WTC11 (cell line): ENCODE results near the gene AMOTL1.

Experiments
- CREM ChIP-seq: sonication (generic); formaldehyde crosslinking; IDR thresholded peaks from 2 replicates; pipeline ENCODE4 v1.8.1; 2022; ENCODE audit warnings: mild to moderate bottlenecking, missing genetic modification reagents, moderate library complexity
- GABPB1 ChIP-seq: sonication (generic); formaldehyde crosslinking; IDR thresholded peaks from 2 replicates; pipeline ENCODE4 v1.8.1; 2023; ENCODE audit warnings: mild to moderate bottlenecking, missing genetic modification reagents
- JUN ChIP-seq: sonication (generic); formaldehyde crosslinking; IDR thresholded peaks from 2 replicates; pipeline ENCODE4 v1.8.0; 2023; ENCODE audit warnings: mild to moderate bottlenecking, missing genetic modification reagents
- KAT7 ChIP-seq: sonication (generic); formaldehyde crosslinking; IDR thresholded peaks from 2 replicates; pipeline ENCODE4 v1.8.1; 2023; ENCODE audit warnings: missing genetic modification reagents, mild to moderate bottlenecking, borderline replicate concordance
- RORB ChIP-seq: fragments of 250-450 bp; sonication (Bioruptor Pico); IDR thresholded peaks from 2 replicates; pipeline ENCODE4 v1.9.0; 2021; ENCODE audit warnings: mild to moderate bottlenecking
- TCF7 ChIP-seq: sonication (generic); formaldehyde crosslinking; IDR thresholded peaks from 2 replicates; pipeline ENCODE4 v1.8.0; 2022; ENCODE audit warnings: mild to moderate bottlenecking, low read depth, missing genetic modification reagents, moderate library complexity
- TEAD4 ChIP-seq: sonication (generic); formaldehyde crosslinking; IDR thresholded peaks from 2 replicates; pipeline ENCODE4 v1.8.0; 2022; ENCODE audit warnings: mild to moderate bottlenecking, missing genetic modification reagents
- USF1 ChIP-seq: sonication (generic); formaldehyde crosslinking; IDR thresholded peaks from 2 replicates; pipeline ENCODE4 v1.8.0; 2022; ENCODE audit warnings: mild to moderate bottlenecking, missing genetic modification reagents
- USF2 ChIP-seq: sonication (generic); formaldehyde crosslinking; IDR thresholded peaks from 2 replicates; pipeline ENCODE4 v1.8.1; 2023; ENCODE audit warnings: mild to moderate bottlenecking, missing genetic modification reagents, moderate library complexity
- TF ChIP-seq, protein P1 (sequence below): fragments of 250-450 bp; sonication (Bioruptor Pico); conservative IDR thresholded peaks from 2 replicates; pipeline ENCODE4 v1.9.0; 2021; ENCODE audit warnings: mild to moderate bottlenecking
- TF ChIP-seq, protein P2 (sequence below): sonication (generic); formaldehyde crosslinking; IDR thresholded peaks from 2 replicates; pipeline ENCODE4 v1.8.0; 2022; ENCODE audit warnings: mild to moderate bottlenecking, missing genetic modification reagents
- TF ChIP-seq, protein P3 (sequence below): fragments of 200-600 bp; IDR thresholded peaks from 2 replicates; pipeline ENCODE4 v1.8.0; 2022; ENCODE audit warnings: antibody characterized with exemption
- TF ChIP-seq, protein P4 (sequence below): sonication (generic); formaldehyde crosslinking; IDR thresholded peaks from 2 replicates; pipeline ENCODE4 v1.8.1; 2023; ENCODE audit warnings: mild to moderate bottlenecking, missing genetic modification reagents, borderline replicate concordance

DNA sequence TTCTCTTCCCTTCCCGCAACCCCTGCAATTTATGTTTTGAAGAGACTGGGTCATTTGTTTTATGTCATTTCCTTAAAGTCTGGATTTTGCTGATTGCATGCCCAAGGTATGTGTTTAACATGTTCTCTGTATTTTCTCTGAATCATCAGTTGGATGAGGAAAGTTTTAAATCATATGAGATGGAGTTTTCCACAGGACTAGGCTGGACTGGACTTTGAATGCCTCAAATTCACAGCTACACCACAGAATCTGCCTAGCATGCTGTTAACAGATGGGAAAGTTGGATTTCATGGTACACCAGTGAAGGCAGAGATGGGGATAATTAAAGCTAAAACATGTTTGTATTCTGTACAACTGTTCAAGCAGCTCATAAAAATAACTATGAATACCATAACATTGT lies 142.6 kb downstream of the AMOTL1 start:
- TF ChIP-seq, protein P1, sequence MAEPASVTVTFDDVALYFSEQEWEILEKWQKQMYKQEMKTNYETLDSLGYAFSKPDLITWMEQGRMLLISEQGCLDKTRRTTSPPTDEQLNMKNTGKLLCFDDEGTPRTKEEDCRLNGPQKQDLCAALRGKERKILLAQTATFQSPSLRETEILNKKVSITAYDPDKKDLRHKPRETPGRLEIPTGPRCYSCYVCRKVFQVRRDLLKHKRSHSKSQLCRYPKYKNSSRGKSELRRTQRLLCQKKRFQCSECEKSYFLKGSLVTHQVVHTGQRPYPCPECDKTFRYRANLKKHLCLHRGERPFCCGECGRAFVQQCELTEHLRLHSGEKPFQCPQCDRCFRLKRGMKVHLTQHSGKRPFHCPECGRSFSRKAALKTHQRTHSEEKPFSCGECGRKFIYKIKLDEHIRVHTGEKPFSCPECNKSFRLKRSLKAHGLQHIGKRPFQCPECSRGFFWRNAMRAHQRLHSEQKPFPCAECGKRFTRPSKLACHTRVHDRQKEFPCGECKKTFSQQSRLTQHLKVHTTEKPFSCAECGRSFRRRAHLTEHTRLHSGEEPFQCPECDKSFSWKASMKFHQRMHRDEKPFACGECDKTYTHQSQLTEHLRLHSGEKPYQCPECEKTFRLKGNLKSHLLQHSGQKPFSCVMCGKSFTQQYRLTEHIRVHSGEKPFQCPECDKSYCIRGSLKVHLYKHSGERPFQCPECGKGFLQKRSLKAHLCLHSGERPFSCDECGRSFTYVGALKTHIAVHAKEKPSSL, result no peak
- TF ChIP-seq JUN (CRISPR knock-in tag) (no peak), USF2 (CRISPR knock-in tag) (no peak), USF1 (CRISPR knock-in tag) (no peak), GABPB1 (CRISPR knock-in tag) (no peak), KAT7 (no peak), CREM (CRISPR knock-in tag) (no peak), RORB (no peak), TEAD4 (no peak), TCF7 (CRISPR knock-in tag) (no peak)
- TF ChIP-seq, protein P2, sequence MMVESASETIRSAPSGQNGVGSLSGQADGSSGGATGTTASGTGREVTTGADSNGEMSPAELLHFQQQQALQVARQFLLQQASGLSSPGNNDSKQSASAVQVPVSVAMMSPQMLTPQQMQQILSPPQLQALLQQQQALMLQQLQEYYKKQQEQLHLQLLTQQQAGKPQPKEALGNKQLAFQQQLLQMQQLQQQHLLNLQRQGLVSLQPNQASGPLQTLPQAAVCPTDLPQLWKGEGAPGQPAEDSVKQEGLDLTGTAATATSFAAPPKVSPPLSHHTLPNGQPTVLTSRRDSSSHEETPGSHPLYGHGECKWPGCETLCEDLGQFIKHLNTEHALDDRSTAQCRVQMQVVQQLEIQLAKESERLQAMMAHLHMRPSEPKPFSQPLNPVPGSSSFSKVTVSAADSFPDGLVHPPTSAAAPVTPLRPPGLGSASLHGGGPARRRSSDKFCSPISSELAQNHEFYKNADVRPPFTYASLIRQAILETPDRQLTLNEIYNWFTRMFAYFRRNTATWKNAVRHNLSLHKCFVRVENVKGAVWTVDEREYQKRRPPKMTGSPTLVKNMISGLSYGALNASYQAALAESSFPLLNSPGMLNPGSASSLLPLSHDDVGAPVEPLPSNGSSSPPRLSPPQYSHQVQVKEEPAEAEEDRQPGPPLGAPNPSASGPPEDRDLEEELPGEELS (CRISPR knock-in tag), result no peak
- TF ChIP-seq, protein P3, sequence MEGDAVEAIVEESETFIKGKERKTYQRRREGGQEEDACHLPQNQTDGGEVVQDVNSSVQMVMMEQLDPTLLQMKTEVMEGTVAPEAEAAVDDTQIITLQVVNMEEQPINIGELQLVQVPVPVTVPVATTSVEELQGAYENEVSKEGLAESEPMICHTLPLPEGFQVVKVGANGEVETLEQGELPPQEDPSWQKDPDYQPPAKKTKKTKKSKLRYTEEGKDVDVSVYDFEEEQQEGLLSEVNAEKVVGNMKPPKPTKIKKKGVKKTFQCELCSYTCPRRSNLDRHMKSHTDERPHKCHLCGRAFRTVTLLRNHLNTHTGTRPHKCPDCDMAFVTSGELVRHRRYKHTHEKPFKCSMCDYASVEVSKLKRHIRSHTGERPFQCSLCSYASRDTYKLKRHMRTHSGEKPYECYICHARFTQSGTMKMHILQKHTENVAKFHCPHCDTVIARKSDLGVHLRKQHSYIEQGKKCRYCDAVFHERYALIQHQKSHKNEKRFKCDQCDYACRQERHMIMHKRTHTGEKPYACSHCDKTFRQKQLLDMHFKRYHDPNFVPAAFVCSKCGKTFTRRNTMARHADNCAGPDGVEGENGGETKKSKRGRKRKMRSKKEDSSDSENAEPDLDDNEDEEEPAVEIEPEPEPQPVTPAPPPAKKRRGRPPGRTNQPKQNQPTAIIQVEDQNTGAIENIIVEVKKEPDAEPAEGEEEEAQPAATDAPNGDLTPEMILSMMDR, result no peak
- TF ChIP-seq, protein P4, sequence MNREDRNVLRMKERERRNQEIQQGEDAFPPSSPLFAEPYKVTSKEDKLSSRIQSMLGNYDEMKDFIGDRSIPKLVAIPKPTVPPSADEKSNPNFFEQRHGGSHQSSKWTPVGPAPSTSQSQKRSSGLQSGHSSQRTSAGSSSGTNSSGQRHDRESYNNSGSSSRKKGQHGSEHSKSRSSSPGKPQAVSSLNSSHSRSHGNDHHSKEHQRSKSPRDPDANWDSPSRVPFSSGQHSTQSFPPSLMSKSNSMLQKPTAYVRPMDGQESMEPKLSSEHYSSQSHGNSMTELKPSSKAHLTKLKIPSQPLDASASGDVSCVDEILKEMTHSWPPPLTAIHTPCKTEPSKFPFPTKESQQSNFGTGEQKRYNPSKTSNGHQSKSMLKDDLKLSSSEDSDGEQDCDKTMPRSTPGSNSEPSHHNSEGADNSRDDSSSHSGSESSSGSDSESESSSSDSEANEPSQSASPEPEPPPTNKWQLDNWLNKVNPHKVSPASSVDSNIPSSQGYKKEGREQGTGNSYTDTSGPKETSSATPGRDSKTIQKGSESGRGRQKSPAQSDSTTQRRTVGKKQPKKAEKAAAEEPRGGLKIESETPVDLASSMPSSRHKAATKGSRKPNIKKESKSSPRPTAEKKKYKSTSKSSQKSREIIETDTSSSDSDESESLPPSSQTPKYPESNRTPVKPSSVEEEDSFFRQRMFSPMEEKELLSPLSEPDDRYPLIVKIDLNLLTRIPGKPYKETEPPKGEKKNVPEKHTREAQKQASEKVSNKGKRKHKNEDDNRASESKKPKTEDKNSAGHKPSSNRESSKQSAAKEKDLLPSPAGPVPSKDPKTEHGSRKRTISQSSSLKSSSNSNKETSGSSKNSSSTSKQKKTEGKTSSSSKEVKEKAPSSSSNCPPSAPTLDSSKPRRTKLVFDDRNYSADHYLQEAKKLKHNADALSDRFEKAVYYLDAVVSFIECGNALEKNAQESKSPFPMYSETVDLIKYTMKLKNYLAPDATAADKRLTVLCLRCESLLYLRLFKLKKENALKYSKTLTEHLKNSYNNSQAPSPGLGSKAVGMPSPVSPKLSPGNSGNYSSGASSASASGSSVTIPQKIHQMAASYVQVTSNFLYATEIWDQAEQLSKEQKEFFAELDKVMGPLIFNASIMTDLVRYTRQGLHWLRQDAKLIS, result no peak
